B cell (primary cell): ENCODE data around the gene AP4M1. TPM values are rescaled to one million over a fixed set of nuclear protein-coding genes. Genes with fewer than 3 reads are reported as not detected.

Experiments used
- ATAC-seq: fragments of 200-7000 bp; cut with Tn5 transposase; one replicate; pipeline ENCODE4 v1.10.0; 2021; ENCODE audit warnings: low read depth, mild to moderate bottlenecking, moderate number of reproducible peaks, moderate library complexity
- CTCF ChIA-PET: fragments of 350-600 bp; sonication (Branson Sonifier 250); formaldehyde crosslinking; loops from one replicate; lab custom pipeline; 2021; ENCODE audit warnings: antibody characterized with exemption, inconsistent platforms; lab: Charles Lee
- POLR2A ChIA-PET: fragments of 350-600 bp; sonication (Branson Sonifier 250); formaldehyde crosslinking; loops from one replicate; lab custom pipeline; 2021; ENCODE audit warnings: antibody characterized with exemption; lab: Charles Lee
- DNase-seq: peaks from one replicate; pipeline ENCODE4 v3.0.0; 2013
- H2AFZ ChIP-seq: 2 replicates; pipeline ENCODE4 v1.6.1; 2012; ENCODE audit warnings: mild to moderate bottlenecking, low read depth, low read length; ENCODE audit not compliant: insufficient read depth, poor library complexity, severe bottlenecking
- H3K27ac ChIP-seq, 2 donors: 1 replicate in 1 of 2; 2 replicates in 1 of 2; pipeline ENCODE4 v1.5.1; 2012 to 2013; ENCODE audit warnings: low read length in 2 of 2, mild to moderate bottlenecking in 2 of 2, moderate library complexity in 1 of 2
- H3K27me3 ChIP-seq, 4 experiments: fragments of 200-600 bp in 1 of 4; sonication (generic) in 1 of 4; replicated peaks in 1 of 4; 1 replicate in 2 of 4; 2 replicates in 2 of 4; pipeline versions ENCODE4 v1.6.1 to v1.7.0; 2013 to 2016; ENCODE audit warnings: low read length in 3 of 4, mild to moderate bottlenecking in 2 of 4, mixed read lengths in 1 of 4, moderate library complexity in 1 of 4; ENCODE audit not compliant: insufficient read depth in 4 of 4, control insufficient read depth in 3 of 4; ENCODE audit errors: control extremely low read depth in 1 of 4
- H3K36me3 ChIP-seq, 2 experiments: replicated peaks in 1 of 2; 1 replicate in 1 of 2; 2 replicates in 1 of 2; pipeline versions ENCODE4 v1.6.1 to v1.7.1; 2013; ENCODE audit warnings: low read length in 1 of 2; ENCODE audit not compliant: insufficient read depth in 2 of 2, control insufficient read depth in 1 of 2; ENCODE audit errors: control extremely low read depth in 1 of 2, extremely low read depth in 1 of 2
- H3K4me1 ChIP-seq, 2 donors: fragments of 200-600 bp in 1 of 2; sonication (generic) in 1 of 2; 1 replicate in 1 of 2; 2 replicates in 1 of 2; pipeline versions ENCODE4 v1.5.1 to v1.6.1; 2013 to 2017; ENCODE audit warnings: low read length in 2 of 2; ENCODE audit not compliant: control insufficient read depth in 2 of 2, insufficient read depth in 2 of 2
- H3K4me2 ChIP-seq: replicated peaks from 2 replicates; pipeline ENCODE3; 2012; ENCODE audit warnings: mild to moderate bottlenecking, low read depth, low read length; ENCODE audit not compliant: poor library complexity, severe bottlenecking
- H3K4me3 ChIP-seq, 5 experiments: fragments of 200-600 bp in 1 of 5; sonication (generic) in 1 of 5; 1 replicate in 3 of 5; 2 replicates in 2 of 5; pipeline versions ENCODE4 v1.5.1 to v1.7.0; 2011 to 2016; ENCODE audit warnings: low read length in 4 of 5, mild to moderate bottlenecking in 4 of 5, low read depth in 2 of 5, control low read depth in 1 of 5, moderate library complexity in 1 of 5; ENCODE audit not compliant: insufficient read depth in 1 of 5; ENCODE audit errors: control extremely low read depth in 1 of 5, extremely low read depth in 1 of 5
- H3K79me2 ChIP-seq: fragments of 200-600 bp; sonication (generic); one replicate; pipeline ENCODE4 v1.6.0; 2016; ENCODE audit warnings: low read length; ENCODE audit not compliant: control insufficient read depth, insufficient read depth
- H3K9ac ChIP-seq: fragments of 200-600 bp; sonication (generic); 2 replicates; pipeline ENCODE4 v1.6.1; 2017; ENCODE audit warnings: mild to moderate bottlenecking, low read length, moderate library complexity
- H3K9me3 ChIP-seq, 3 donors: one replicate each; pipeline versions ENCODE4 v1.6.1 to v1.7.1; 2013; ENCODE audit warnings: low read length in 2 of 3; ENCODE audit not compliant: control insufficient read depth in 2 of 3, insufficient read depth in 1 of 3; ENCODE audit errors: control extremely low read depth in 1 of 3
- H4K20me1 ChIP-seq: 2 replicates; pipeline ENCODE4 v1.6.0; 2012; ENCODE audit warnings: mild to moderate bottlenecking, low read length; ENCODE audit not compliant: insufficient read depth, control insufficient read depth, poor library complexity, severe bottlenecking
- H3K27ac Mint-ChIP-seq: one replicate; pipeline ENCODE4 v1.8.0; 2021; ENCODE audit warnings: mixed read lengths
- H3K27me3 Mint-ChIP-seq: one replicate; pipeline ENCODE4 v1.8.0; 2021; ENCODE audit warnings: mixed read lengths
- H3K4me1 Mint-ChIP-seq: one replicate; pipeline ENCODE4 v1.8.0; 2021; ENCODE audit warnings: mixed read lengths
- H3K4me3 Mint-ChIP-seq: one replicate; pipeline ENCODE4 v1.8.0; 2021; ENCODE audit warnings: mixed read lengths
- H3K9me3 Mint-ChIP-seq: one replicate; pipeline ENCODE4 v1.8.0; 2022; ENCODE audit warnings: mixed read lengths; ENCODE audit not compliant: insufficient read depth
- CTCF ChIP-seq: fragments of 200-600 bp; IDR thresholded peaks from one replicate; pipeline ENCODE4 v1.8.0; 2022; ENCODE audit warnings: antibody characterized with exemption, mild to moderate bottlenecking
- EZH2 ChIP-seq: IDR thresholded peaks from 2 replicates; pipeline ENCODE4 v1.6.1; 2012; ENCODE audit warnings: borderline replicate concordance, low read depth, mild to moderate bottlenecking, moderate library complexity, low read length; ENCODE audit not compliant: insufficient read depth, poor library complexity, severe bottlenecking
- WGBS: methylation state at CpG from one replicate; pipeline ENCODE4 v1.1.5; 2013; ENCODE audit warnings: missing lambda C conversion rate; ENCODE audit not compliant: insufficient coverage; 5-methylcytosine and 5-hydroxymethylcytosine counted together
- intact Hi-C: fragments of 100-400 bp; cut with micrococcal nuclease; formaldehyde crosslinking; loops from one replicate; pipeline ENCODE4 v1.10.0; 2022
- polyA plus RNA-seq: library from polyadenylated mRNA; depleted of rRNA; stranded (reverse); fragments of >200 nt; gene quantifications from 2 replicates; pipeline ENCODE4 v1.2.3, GENCODE V29; 2012
- total RNA-seq, 2 donors: library from RNA; stranded (reverse); fragments of 120-200 nt in 1 of 2; gene quantifications; 1 replicate in 1 of 2; 2 replicates in 1 of 2; pipeline versions ENCODE4 v1.2.3 to v1.2.4, GENCODE V29; 2013 to 2022

Gene AP4M1
- total and polyA plus RNA-seq, 2 donors (not counting 1 experiment from before 2014, with no cell fraction given) = 9.0 to 17.6 TPM

- ChIA-PET POLR2A (no interaction called here), CTCF (no interaction called here)
- 100% methylated on average over 6 of the region's 7 CpGs for WGBS
- intact Hi-C loops = no loop called here
- Histone ChIP-seq H3K27ac (no peak overlapping the region), H3K4me1 (no peaks in the 10 kb centered on the region), H3K9me3 (no peaks in the 10 kb centered on the region), H3K27me3 (no peaks in the 10 kb centered on the region), H3K9ac (no peak overlapping the region), H2AFZ (no peak overlapping the region), H4K20me1 (no peaks in the 10 kb centered on the region), H3K4me2 (no peak overlapping the region), H3K4me3 (no peak overlapping the region), H3K79me2 (peaks cover 3% of the 10 kb centered on the region), H3K36me3 (peaks cover 0 to 51% of the 10 kb centered on the region in 2 experiments)
- H3K27me3 Mint-ChIP-seq = no peaks in the 10 kb centered on the region
- no peaks in the 10 kb centered on the region for H3K4me1 Mint-ChIP-seq
- H3K27ac Mint-ChIP-seq = no peak overlapping the region
- no peak overlapping the region for H3K4me3 Mint-ChIP-seq
- TF ChIP-seq EZH2 = no peak
- no peak for TF ChIP-seq CTCF
- DNase-seq (no peak), ATAC-seq (no peak)
- no peaks in the 10 kb centered on the region for H3K9me3 Mint-ChIP-seq
Measured at GRCh38 chr7:100111156-100111555, 9.7 kb downstream of the AP4M1 start.

GRCh38 chr7:100111914-100112313 lies 10.5 kb downstream of the AP4M1 start:
- 87% methylated on average over 12 of the region's 13 CpGs for WGBS
- Histone ChIP-seq H3K36me3 (peaks cover 0 to 45% of the 10 kb centered on the region in 2 experiments), H3K27me3 (no peaks in the 10 kb centered on the region), H3K9ac (no peak overlapping the region), H3K9me3 (no peaks in the 10 kb centered on the region), H4K20me1 (no peaks in the 10 kb centered on the region), H3K27ac (no peak overlapping the region), H3K4me3 (no peak overlapping the region), H3K4me1 (no peaks in the 10 kb centered on the region), H2AFZ (no peak overlapping the region), H3K4me2 (no peak overlapping the region), H3K79me2 (peaks cover 3% of the 10 kb centered on the region)
- ATAC-seq (no peak), DNase-seq (no peak)
- Mint-ChIP-seq H3K4me1 (no peaks in the 10 kb centered on the region), H3K27ac (no peak overlapping the region), H3K27me3 (no peaks in the 10 kb centered on the region), H3K9me3 (no peaks in the 10 kb centered on the region), H3K4me3 (no peak overlapping the region)
- TF ChIP-seq EZH2 = no peak
- TF ChIP-seq CTCF = no peak
- CTCF ChIA-PET = no interaction called here
- intact Hi-C loops = no loop called here
- POLR2A ChIA-PET = no interaction called here
